Measurements from ENCODE around the gene DNM1L. TPM values are rescaled to one million over a fixed set of nuclear protein-coding genes. Genes with fewer than 3 reads are reported as not detected.

The DNM1L gene
- total and polyA plus RNA-seq, 2 of the 4 experiments (the other 2 are of a cell fraction), result 44.8 to 70.1 TPM

DNA sequence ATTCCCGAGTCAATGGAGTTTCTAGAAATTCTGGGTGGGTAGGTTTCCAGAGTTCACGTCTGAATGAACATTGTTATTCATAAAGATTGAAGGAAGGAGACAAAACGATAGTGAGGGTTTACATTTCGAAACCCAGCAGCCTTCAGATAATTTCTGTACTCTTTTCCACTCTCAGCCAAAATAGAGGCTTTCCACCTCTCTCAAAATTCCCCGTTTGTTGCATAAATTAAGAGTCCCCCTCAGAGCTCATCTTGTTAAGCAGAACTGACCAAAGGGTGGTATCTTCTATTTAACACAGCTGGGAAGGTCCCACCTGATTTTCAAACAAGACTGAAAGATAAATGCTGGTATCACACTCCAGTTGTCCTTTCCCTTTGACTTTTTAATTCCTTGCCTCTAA lies 98.1 kb downstream of the DNM1L start:
- Histone ChIP-seq H3K4ac (ENCODE audit: low read depth, low read length) (no peak overlapping the region), H2AK5ac (ENCODE audit: low read depth, low read length) (no peak overlapping the region), H3K4me3 (ENCODE audit: insufficient read depth, low read depth, low read length) (no peak overlapping the region), H4K91ac (ENCODE audit: insufficient read depth, low read depth, low read length) (no peak overlapping the region), H3K23ac (ENCODE audit: low read depth, low read length) (no peak overlapping the region), H3K56ac (ENCODE audit: extremely low read depth, insufficient read depth, low read length) (no peak overlapping the region), H2AK9ac (replicated peaks; ENCODE audit: low read depth, low read length, poor library complexity) (no peak overlapping the region), H2BK20ac (ENCODE audit: low read depth, low read length) (no peak overlapping the region), H3K9me3 (ENCODE audit: control insufficient read depth, insufficient read depth, low read length) (no peaks in the 10 kb centered on the region), H4K5ac (ENCODE audit: low read depth, low read length) (no peak overlapping the region), H3K14ac (replicated peaks; ENCODE audit: low read depth, low read length) (no peak overlapping the region), H2BK5ac (ENCODE audit: low read depth, low read length, poor library complexity, severe bottlenecking) (no peak overlapping the region), H3K18ac (ENCODE audit: low read depth, low read length) (no peak overlapping the region), H2AFZ (replicated peaks; ENCODE audit: low read length, poor library complexity) (no peak overlapping the region), H3K4me2 (ENCODE audit: low read depth, low read length) (no peak overlapping the region), H3K27ac (ENCODE audit: insufficient read depth, low read length) (no peak overlapping the region), H3K9ac (ENCODE audit: low read depth, low read length) (no peak overlapping the region), H3K36me3 (ENCODE audit: control insufficient read depth, insufficient read depth, low read length) (no peaks in the 10 kb centered on the region), H2BK120ac (ENCODE audit: low read depth, low read length) (no peak overlapping the region), H3K4me1 (ENCODE audit: control insufficient read depth, insufficient read depth, low read length) (no peaks in the 10 kb centered on the region), H4K8ac (ENCODE audit: low read depth in 2 of 2, low read length in 2 of 2) (no peak overlapping the region), H3K9me1 (ENCODE audit: insufficient read depth, low read length) (no peaks in the 10 kb centered on the region), H2BK15ac (ENCODE audit: low read depth, low read length) (no peak overlapping the region), H3K27me3 (ENCODE audit: control insufficient read depth, insufficient read depth, low read length) (no peaks in the 10 kb centered on the region), H4K20me1 (ENCODE audit: insufficient read depth, low read length) (no peaks in the 10 kb centered on the region), H3K79me1 (ENCODE audit: low read depth in 1 of 2, low read length in 2 of 2) (no peaks in the 10 kb centered on the region)
- TF ChIP-seq MAFK (IDR thresholded peaks at IDR 0.05; ENCODE audit: low read depth, low read length) (no peak), BHLHE40 (IDR thresholded peaks at IDR 0.05; ENCODE audit: low read depth, low read length) (no peak), MXI1 (IDR thresholded peaks at IDR 0.05; ENCODE audit: borderline replicate concordance, low read depth, low read length) (no peak), CEBPB (IDR thresholded peaks at IDR 0.05; ENCODE audit: low read depth, low read length) (no peak), RAD21 (IDR thresholded peaks at IDR 0.05; ENCODE audit: low read length) (no peak), SMC3 (IDR thresholded peaks at IDR 0.05; ENCODE audit: low read depth, low read length) (no peak)
- TF ChIP-seq, protein P1, sequence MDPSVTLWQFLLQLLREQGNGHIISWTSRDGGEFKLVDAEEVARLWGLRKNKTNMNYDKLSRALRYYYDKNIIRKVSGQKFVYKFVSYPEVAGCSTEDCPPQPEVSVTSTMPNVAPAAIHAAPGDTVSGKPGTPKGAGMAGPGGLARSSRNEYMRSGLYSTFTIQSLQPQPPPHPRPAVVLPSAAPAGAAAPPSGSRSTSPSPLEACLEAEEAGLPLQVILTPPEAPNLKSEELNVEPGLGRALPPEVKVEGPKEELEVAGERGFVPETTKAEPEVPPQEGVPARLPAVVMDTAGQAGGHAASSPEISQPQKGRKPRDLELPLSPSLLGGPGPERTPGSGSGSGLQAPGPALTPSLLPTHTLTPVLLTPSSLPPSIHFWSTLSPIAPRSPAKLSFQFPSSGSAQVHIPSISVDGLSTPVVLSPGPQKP (IDR thresholded peaks at IDR 0.05; ENCODE audit: borderline replicate concordance, low read depth, low read length), result no peak
- POLR2A ChIA-PET (ENCODE audit: unreplicated experiment), result no interaction called here
- in situ Hi-C loops (cut with MboI; ENCODE audit: low sequenced_read_pairs), result no loop called here
- dilution Hi-C loops (cut with HindIII; ENCODE audit: low sequenced_read_pairs, unreplicated experiment), result no loop called here
- no TSS peak for BruUV-seq (replicated peaks)
- no CpG with 5 or more reads among the region's 5 CpGs for WGBS, 2 experiments (ENCODE audit: extremely low coverage in 2 of 2, insufficient read length in 1 of 2)
- intact Hi-C loops (cut with micrococcal nuclease), result no loop called here
- DNase-seq (no peak), ATAC-seq (ENCODE audit: low read depth) (no peak)
- CTCF ChIA-PET, result no interaction called here
